Measurements from ENCODE around the gene FAM3B.

FAM3B gene

DNA sequence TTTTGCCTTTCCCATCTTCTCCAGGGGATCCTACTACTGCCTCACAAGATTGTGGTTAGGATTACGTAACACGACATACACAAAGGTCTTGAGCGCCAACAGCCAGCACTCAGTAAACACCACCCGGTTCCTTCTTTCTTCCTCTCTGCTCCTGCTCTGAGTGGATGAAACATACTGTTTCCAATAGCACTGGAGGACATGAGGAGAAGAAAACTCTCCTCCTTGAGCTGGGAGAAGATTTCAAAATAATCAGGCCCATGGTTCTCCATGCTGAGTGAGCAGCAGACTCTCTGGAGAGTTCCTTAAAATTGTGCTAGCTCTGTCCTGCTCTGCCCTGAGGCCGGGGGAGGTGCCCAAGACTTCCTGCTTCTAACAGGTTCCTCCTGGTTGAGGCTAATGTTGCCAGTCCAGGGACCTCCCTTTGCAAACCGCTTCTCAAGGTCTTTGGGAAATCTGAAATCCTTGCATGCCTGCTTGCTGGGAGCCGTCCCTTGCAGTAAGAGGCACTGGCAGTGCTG lies 80.0 kb downstream of the FAM3B start:
- no CpG with 5 or more reads among the region's 7 CpGs for WGBS (ENCODE audit: extremely low coverage, insufficient coverage, low lambda C conversion rate)
- H3K4me1 ChIP-seq (ENCODE audit: control insufficient read depth, low read depth, low read length), result no peaks in the 10 kb centered on the region
- H3K4ac ChIP-seq (ENCODE audit: low read depth, low read length), result no peak overlapping the region
- H2BK120ac ChIP-seq (ENCODE audit: low read depth, low read length), result no peak overlapping the region
- no peak overlapping the region for H2AK5ac ChIP-seq (ENCODE audit: low read length)
- H3K27ac ChIP-seq (ENCODE audit: low read depth, low read length), result no peak overlapping the region
- H3K4me2 ChIP-seq (ENCODE audit: low read length), result no peak overlapping the region
- H2BK5ac ChIP-seq (ENCODE audit: low read length), result no peak overlapping the region
- DNase-seq, result peak; percentile 59
- H3K79me2 ChIP-seq (ENCODE audit: control insufficient read depth, insufficient read depth, low read length), result no peaks in the 10 kb centered on the region
- no peak overlapping the region for H3K23ac ChIP-seq (ENCODE audit: low read length)
- no peaks in the 10 kb centered on the region for H3K79me1 ChIP-seq (ENCODE audit: low read length)
- H4K8ac ChIP-seq (ENCODE audit: low read depth, low read length), result no peak overlapping the region
- H3K27me3 ChIP-seq (ENCODE audit: insufficient read depth, low read length, poor library complexity), result no peaks in the 10 kb centered on the region
- H2BK15ac ChIP-seq (replicated peaks; ENCODE audit: low read depth), result no peak overlapping the region
- H3K36me3 ChIP-seq (ENCODE audit: control insufficient read depth, insufficient read depth, low read length), result no peaks in the 10 kb centered on the region
- no peak overlapping the region for H3K18ac ChIP-seq (ENCODE audit: low read length)
- H3K4me3 ChIP-seq (ENCODE audit: low read length), result no peak overlapping the region
- no peak overlapping the region for H4K5ac ChIP-seq (ENCODE audit: low read length)
- H3K56ac ChIP-seq (ENCODE audit: low read length), result no peak overlapping the region
- H3K9ac ChIP-seq (ENCODE audit: low read length), result no peak overlapping the region

DNA sequence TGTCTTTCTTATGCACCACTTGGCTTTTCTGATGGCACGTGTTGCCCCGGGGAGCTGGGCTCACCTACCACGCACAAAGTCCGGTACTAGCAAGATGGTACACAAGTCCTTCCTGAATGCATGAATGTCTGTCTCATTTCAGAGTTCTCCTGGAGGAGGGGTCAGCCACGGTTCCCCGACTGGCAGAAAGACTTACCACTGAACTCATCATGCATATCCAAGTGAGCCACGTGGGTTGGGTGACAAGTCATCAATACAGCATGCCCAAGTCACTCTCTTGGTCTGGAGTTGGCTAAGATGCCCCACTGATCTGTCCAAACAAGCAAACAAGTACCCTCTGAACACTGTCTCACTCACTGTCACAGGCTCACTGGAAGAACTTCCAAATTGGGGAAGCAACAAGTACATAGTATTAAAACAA lies 80.9 kb downstream of the FAM3B start:
- Histone ChIP-seq H2BK5ac (ENCODE audit: low read length) (no peak overlapping the region), H3K79me1 (ENCODE audit: low read length) (no peaks in the 10 kb centered on the region), H3K56ac (ENCODE audit: low read length) (no peak overlapping the region), H3K4me1 (ENCODE audit: control insufficient read depth, low read depth, low read length) (no peaks in the 10 kb centered on the region), H4K5ac (ENCODE audit: low read length) (no peak overlapping the region), H3K79me2 (ENCODE audit: control insufficient read depth, insufficient read depth, low read length) (no peaks in the 10 kb centered on the region), H3K4ac (ENCODE audit: low read depth, low read length) (no peak overlapping the region), H3K36me3 (ENCODE audit: control insufficient read depth, insufficient read depth, low read length) (no peaks in the 10 kb centered on the region), H3K4me2 (ENCODE audit: low read length) (no peak overlapping the region), H3K9ac (ENCODE audit: low read length) (no peak overlapping the region), H3K23ac (ENCODE audit: low read length) (no peak overlapping the region), H3K27me3 (ENCODE audit: insufficient read depth, low read length, poor library complexity) (no peaks in the 10 kb centered on the region), H4K8ac (ENCODE audit: low read depth, low read length) (no peak overlapping the region), H3K27ac (ENCODE audit: low read depth, low read length) (no peak overlapping the region), H3K4me3 (ENCODE audit: low read length) (no peak overlapping the region), H2AK5ac (ENCODE audit: low read length) (no peak overlapping the region), H3K18ac (ENCODE audit: low read length) (no peak overlapping the region), H2BK120ac (ENCODE audit: low read depth, low read length) (no peak overlapping the region), H2BK15ac (replicated peaks; ENCODE audit: low read depth) (no peak overlapping the region)
- no peak for DNase-seq
- WGBS (ENCODE audit: extremely low coverage, insufficient coverage, low lambda C conversion rate), result no CpG with 5 or more reads among the region's 7 CpGs

DNA sequence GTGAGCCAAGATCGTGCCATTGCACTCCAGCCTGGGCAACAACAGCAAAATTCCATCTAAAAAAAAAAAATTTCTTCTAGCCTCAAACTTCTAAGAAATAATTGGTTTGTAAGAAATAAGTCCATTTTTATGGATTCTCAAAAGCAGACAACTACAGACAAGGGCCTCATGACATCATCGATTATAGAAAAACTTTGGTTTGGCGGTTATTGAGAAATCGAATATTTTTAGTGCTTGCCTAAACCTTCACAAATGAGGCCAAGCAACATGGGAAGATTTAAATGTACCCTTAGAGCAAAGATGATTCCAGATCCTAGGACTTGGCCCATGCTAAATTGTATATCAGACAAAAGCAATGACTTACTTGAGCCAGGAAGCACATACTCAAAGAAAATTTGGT lies 81.7 kb downstream of the FAM3B start:
- H3K27ac ChIP-seq (ENCODE audit: low read depth, low read length), result no peak overlapping the region
- H3K18ac ChIP-seq (ENCODE audit: low read length), result no peak overlapping the region
- no peak overlapping the region for H2BK15ac ChIP-seq (replicated peaks; ENCODE audit: low read depth)
- no peak overlapping the region for H3K4me3 ChIP-seq (ENCODE audit: low read length)
- no CpG with 5 or more reads among the region's 4 CpGs for WGBS (ENCODE audit: extremely low coverage, insufficient coverage, low lambda C conversion rate)
- H3K79me1 ChIP-seq (ENCODE audit: low read length), result no peaks in the 10 kb centered on the region
- H2AK5ac ChIP-seq (ENCODE audit: low read length), result no peak overlapping the region
- H2BK5ac ChIP-seq (ENCODE audit: low read length), result no peak overlapping the region
- H3K56ac ChIP-seq (ENCODE audit: low read length), result no peak overlapping the region
- H3K4ac ChIP-seq (ENCODE audit: low read depth, low read length), result no peak overlapping the region
- no peaks in the 10 kb centered on the region for H3K27me3 ChIP-seq (ENCODE audit: insufficient read depth, low read length, poor library complexity)
- no peaks in the 10 kb centered on the region for H3K4me1 ChIP-seq (ENCODE audit: control insufficient read depth, low read depth, low read length)
- no peak overlapping the region for H4K8ac ChIP-seq (ENCODE audit: low read depth, low read length)
- H2BK120ac ChIP-seq (ENCODE audit: low read depth, low read length), result no peak overlapping the region
- H3K23ac ChIP-seq (ENCODE audit: low read length), result no peak overlapping the region
- H3K79me2 ChIP-seq (ENCODE audit: control insufficient read depth, insufficient read depth, low read length), result no peaks in the 10 kb centered on the region
- no peak overlapping the region for H4K5ac ChIP-seq (ENCODE audit: low read length)
- no peaks in the 10 kb centered on the region for H3K36me3 ChIP-seq (ENCODE audit: control insufficient read depth, insufficient read depth, low read length)
- no peak for DNase-seq
- no peak overlapping the region for H3K9ac ChIP-seq (ENCODE audit: low read length)
- no peak overlapping the region for H3K4me2 ChIP-seq (ENCODE audit: low read length)

DNA sequence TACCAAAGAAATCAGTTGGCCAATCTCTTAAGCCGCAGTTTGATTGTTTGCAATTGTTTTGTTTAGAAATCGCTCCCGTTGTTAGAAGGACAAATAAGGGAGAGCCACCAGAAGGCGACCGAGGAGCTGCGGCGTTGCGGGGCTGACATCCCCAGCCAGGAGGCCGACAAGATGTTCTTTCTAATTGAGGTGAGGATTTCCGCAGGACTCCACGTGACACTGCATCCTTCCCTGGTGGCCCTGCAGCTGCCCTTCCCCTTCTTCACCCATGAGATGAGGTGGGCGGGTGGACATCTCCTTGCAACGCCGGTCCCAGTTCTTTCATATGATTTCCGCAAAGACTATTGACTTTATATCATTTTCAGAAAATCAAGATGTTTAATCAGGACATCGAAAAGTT lies 82.2 kb downstream of the FAM3B start:
- Histone ChIP-seq H3K56ac (ENCODE audit: low read length) (no peak overlapping the region), H3K4me3 (ENCODE audit: low read length) (no peak overlapping the region), H3K36me3 (ENCODE audit: control insufficient read depth, insufficient read depth, low read length) (no peaks in the 10 kb centered on the region), H2AK5ac (ENCODE audit: low read length) (no peak overlapping the region), H3K23ac (ENCODE audit: low read length) (no peak overlapping the region), H2BK120ac (ENCODE audit: low read depth, low read length) (no peak overlapping the region), H3K79me2 (ENCODE audit: control insufficient read depth, insufficient read depth, low read length) (no peaks in the 10 kb centered on the region), H4K5ac (ENCODE audit: low read length) (no peak overlapping the region), H2BK5ac (ENCODE audit: low read length) (no peak overlapping the region), H3K18ac (ENCODE audit: low read length) (no peak overlapping the region), H3K4me1 (ENCODE audit: control insufficient read depth, low read depth, low read length) (no peaks in the 10 kb centered on the region), H3K9ac (ENCODE audit: low read length) (no peak overlapping the region), H3K4ac (ENCODE audit: low read depth, low read length) (no peak overlapping the region), H3K79me1 (ENCODE audit: low read length) (no peaks in the 10 kb centered on the region), H3K27ac (ENCODE audit: low read depth, low read length) (no peak overlapping the region), H4K8ac (ENCODE audit: low read depth, low read length) (no peak overlapping the region), H2BK15ac (replicated peaks; ENCODE audit: low read depth) (no peak overlapping the region), H3K27me3 (ENCODE audit: insufficient read depth, low read length, poor library complexity) (no peaks in the 10 kb centered on the region), H3K4me2 (ENCODE audit: low read length) (no peak overlapping the region)
- no peak for DNase-seq
- WGBS (ENCODE audit: extremely low coverage, insufficient coverage, low lambda C conversion rate), result no CpG with 5 or more reads among the region's 16 CpGs

DNA sequence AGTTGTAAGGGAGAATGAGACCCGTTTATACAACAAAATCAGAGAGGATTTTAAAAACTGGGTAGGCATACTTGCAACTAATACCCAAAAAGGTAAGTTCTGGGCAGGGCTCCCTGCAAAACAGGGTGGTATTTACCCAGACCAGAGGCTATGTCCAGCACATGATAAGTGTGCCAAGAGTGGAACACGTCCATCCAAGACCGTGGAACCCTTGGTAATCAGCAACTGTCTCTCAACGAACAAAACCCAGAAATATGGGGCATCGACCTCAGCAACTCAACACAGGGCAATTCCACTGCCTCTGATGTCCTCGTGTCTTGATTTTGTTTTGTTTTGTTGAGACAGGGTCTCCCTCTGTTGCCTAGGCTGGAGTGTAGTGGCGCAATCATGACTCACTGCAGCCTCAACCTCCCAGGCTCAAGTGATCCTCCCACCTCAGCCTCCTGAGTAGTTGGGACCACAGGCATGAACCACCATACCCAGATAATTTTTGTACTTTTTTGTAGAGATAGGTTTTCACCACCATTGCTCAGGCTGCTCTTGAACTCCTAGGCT lies 82.7 kb downstream of the FAM3B start:
- no CpG with 5 or more reads among the region's 7 CpGs for WGBS (ENCODE audit: extremely low coverage, insufficient coverage, low lambda C conversion rate)
- Histone ChIP-seq H3K4me2 (ENCODE audit: low read length) (no peak overlapping the region), H4K8ac (ENCODE audit: low read depth, low read length) (no peak overlapping the region), H3K18ac (ENCODE audit: low read length) (no peak overlapping the region), H3K4me3 (ENCODE audit: low read length) (no peak overlapping the region), H3K79me1 (ENCODE audit: low read length) (no peaks in the 10 kb centered on the region), H2BK5ac (ENCODE audit: low read length) (no peak overlapping the region), H3K36me3 (ENCODE audit: control insufficient read depth, insufficient read depth, low read length) (no peaks in the 10 kb centered on the region), H4K5ac (ENCODE audit: low read length) (no peak overlapping the region), H3K27ac (ENCODE audit: low read depth, low read length) (no peak overlapping the region), H3K56ac (ENCODE audit: low read length) (no peak overlapping the region), H2BK120ac (ENCODE audit: low read depth, low read length) (no peak overlapping the region), H3K27me3 (ENCODE audit: insufficient read depth, low read length, poor library complexity) (no peaks in the 10 kb centered on the region), H2BK15ac (replicated peaks; ENCODE audit: low read depth) (no peak overlapping the region), H3K9ac (ENCODE audit: low read length) (no peak overlapping the region), H3K79me2 (ENCODE audit: control insufficient read depth, insufficient read depth, low read length) (no peaks in the 10 kb centered on the region), H2AK5ac (ENCODE audit: low read length) (no peak overlapping the region), H3K4me1 (ENCODE audit: control insufficient read depth, low read depth, low read length) (no peaks in the 10 kb centered on the region), H3K23ac (ENCODE audit: low read length) (no peak overlapping the region), H3K4ac (ENCODE audit: low read depth, low read length) (no peak overlapping the region)
- DNase-seq, result no peak

DNA sequence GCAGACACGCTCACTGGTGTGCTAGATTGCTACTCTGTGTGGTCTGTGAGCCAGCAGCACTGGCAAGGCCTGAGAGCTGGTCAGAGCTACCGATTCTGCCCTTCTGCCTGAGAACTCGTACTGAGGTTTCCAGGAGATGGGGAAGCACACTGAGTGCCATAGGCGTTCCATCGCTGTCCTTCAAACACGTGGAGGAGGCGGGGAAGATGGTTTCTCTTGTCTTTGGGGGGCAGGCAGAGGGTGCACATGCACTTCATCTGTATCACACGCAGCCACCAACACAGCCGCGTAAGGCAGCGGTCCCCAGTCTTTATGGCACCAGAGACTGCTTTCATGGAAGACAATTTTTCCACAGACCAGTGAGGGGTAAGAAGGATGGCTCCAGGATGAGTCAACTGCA lies 85.6 kb downstream of the FAM3B start:
- DNase-seq, result no peak
- Histone ChIP-seq H3K79me2 (ENCODE audit: control insufficient read depth, insufficient read depth, low read length) (no peaks in the 10 kb centered on the region), H3K36me3 (ENCODE audit: control insufficient read depth, insufficient read depth, low read length) (no peaks in the 10 kb centered on the region), H3K4me2 (ENCODE audit: low read length) (no peak overlapping the region), H3K23ac (ENCODE audit: low read length) (no peak overlapping the region), H3K4me1 (ENCODE audit: control insufficient read depth, low read depth, low read length) (no peaks in the 10 kb centered on the region), H3K27ac (ENCODE audit: low read depth, low read length) (no peak overlapping the region), H2BK15ac (replicated peaks; ENCODE audit: low read depth) (no peak overlapping the region), H3K18ac (ENCODE audit: low read length) (no peak overlapping the region), H3K56ac (ENCODE audit: low read length) (no peak overlapping the region), H3K27me3 (ENCODE audit: insufficient read depth, low read length, poor library complexity) (no peaks in the 10 kb centered on the region), H2BK120ac (ENCODE audit: low read depth, low read length) (no peak overlapping the region), H4K8ac (ENCODE audit: low read depth, low read length) (no peak overlapping the region), H2BK5ac (ENCODE audit: low read length) (no peak overlapping the region), H3K79me1 (ENCODE audit: low read length) (no peaks in the 10 kb centered on the region), H3K9ac (ENCODE audit: low read length) (no peak overlapping the region), H2AK5ac (ENCODE audit: low read length) (no peak overlapping the region), H3K4ac (ENCODE audit: low read depth, low read length) (no peak overlapping the region), H4K5ac (ENCODE audit: low read length) (no peak overlapping the region), H3K4me3 (ENCODE audit: low read length) (no peak overlapping the region)
- no CpG with 5 or more reads among the region's 11 CpGs for WGBS (ENCODE audit: extremely low coverage, insufficient coverage, low lambda C conversion rate)
